ENCODE data around the gene LRRC71.

Gene LRRC71

DNA sequence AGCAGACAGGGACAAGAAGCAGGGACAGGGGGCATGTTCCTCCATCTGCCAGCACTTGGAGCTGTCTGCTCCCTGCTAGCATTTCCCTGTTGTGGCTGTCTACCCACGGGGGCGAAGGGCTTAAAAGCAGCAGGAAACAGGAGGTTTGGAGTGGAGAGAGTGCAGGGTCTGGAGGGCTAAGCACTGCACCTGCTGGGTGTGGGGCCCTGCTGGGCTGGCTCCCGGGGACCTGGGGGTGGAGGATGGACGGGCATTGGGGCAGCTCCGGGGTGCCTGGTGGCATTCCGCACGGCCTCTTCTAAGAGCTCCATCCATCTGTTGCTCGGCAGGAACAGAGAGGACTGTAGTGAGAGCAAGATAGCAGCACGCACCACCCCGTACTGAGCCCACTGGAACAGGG, 21.2 kb downstream of the LRRC71 start:
- Mint-ChIP-seq H3K27ac (no peak overlapping the region), H3K27me3 (no peaks in the 10 kb centered on the region), H3K4me1 (no peaks in the 10 kb centered on the region), H3K36me3 (peaks cover 6% of the 10 kb centered on the region), H3K4me3 (no peak overlapping the region), H3K9me3 (no peaks in the 10 kb centered on the region)

- Mint-ChIP-seq H3K27me3 (no peaks in the 10 kb centered on the region), H3K9me3 (no peaks in the 10 kb centered on the region), H3K27ac (no peak overlapping the region), H3K4me3 (no peak overlapping the region), H3K4me1 (no peaks in the 10 kb centered on the region), H3K36me3 (peaks cover 6% of the 10 kb centered on the region)
Observed at GRCh38 chr1:156942176-156942575, 21.7 kb downstream of the LRRC71 start.

- H3K4me1 Mint-ChIP-seq, result no peaks in the 10 kb centered on the region
- H3K27me3 Mint-ChIP-seq, result no peaks in the 10 kb centered on the region
- no peak overlapping the region for H3K27ac Mint-ChIP-seq
- H3K9me3 Mint-ChIP-seq, result no peaks in the 10 kb centered on the region
- peaks cover 6% of the 10 kb centered on the region for H3K36me3 Mint-ChIP-seq
- no peak overlapping the region for H3K4me3 Mint-ChIP-seq
Observed at GRCh38 chr1:156942576-156942975, 22.1 kb downstream of the LRRC71 start.

DNA sequence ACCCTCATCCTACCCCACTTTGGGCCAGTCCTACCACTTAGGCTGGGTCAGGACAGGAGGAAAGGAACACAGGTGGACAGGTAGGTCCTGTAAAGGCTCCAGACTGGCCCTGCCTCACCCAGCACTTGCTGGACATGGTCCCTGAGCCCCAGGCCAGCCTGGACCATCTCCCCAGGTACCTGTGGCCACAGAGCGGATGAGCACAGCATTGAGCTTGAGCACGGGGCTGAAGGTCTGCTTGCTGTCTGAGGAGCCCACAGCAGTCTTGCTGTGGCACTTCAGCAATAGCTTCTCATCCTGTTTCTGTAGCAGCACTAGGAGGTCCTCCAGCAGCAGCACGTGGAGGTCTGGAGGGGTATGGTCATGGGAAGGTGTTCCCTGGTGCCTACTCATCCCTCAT, 23.3 kb downstream of the LRRC71 start:
- no peak overlapping the region for H3K4me3 Mint-ChIP-seq
- H3K4me1 Mint-ChIP-seq, result no peaks in the 10 kb centered on the region
- H3K9me3 Mint-ChIP-seq, result no peaks in the 10 kb centered on the region
- no peaks in the 10 kb centered on the region for H3K27me3 Mint-ChIP-seq
- no peak overlapping the region for H3K27ac Mint-ChIP-seq
- H3K36me3 Mint-ChIP-seq, result peaks cover 6% of the 10 kb centered on the region

DNA sequence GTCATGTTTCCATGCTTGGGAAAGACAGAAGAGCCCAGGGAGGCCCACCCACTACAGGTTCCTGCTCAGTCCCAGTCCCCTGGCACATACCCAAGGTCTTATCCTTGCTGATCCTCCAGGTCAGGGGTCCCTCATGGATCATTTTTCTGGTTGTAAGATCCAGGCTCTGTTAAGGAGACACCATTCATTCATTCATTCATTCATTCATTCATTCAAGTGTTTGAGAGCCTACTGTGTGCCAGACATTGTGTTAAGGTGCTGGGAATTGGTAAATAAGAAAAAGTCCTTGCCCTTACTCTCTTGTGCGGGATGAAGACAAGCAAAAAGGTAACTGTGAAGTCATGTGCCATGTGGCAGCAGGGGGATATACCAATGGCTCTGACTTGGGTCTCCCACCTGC, 23.8 kb downstream of the LRRC71 start:
- Mint-ChIP-seq H3K4me3 (no peak overlapping the region), H3K9me3 (no peaks in the 10 kb centered on the region), H3K27me3 (no peaks in the 10 kb centered on the region), H3K36me3 (peaks cover 4% of the 10 kb centered on the region), H3K27ac (no peak overlapping the region), H3K4me1 (no peaks in the 10 kb centered on the region)

- Mint-ChIP-seq H3K27ac (no peak overlapping the region), H3K27me3 (no peaks in the 10 kb centered on the region), H3K4me1 (no peaks in the 10 kb centered on the region), H3K4me3 (no peak overlapping the region), H3K36me3 (peaks cover 4% of the 10 kb centered on the region), H3K9me3 (no peaks in the 10 kb centered on the region)
Observed at GRCh38 chr1:156944848-156945247, 24.4 kb downstream of the LRRC71 start.

- H3K9me3 Mint-ChIP-seq, result no peaks in the 10 kb centered on the region
- no peak overlapping the region for H3K4me3 Mint-ChIP-seq
- H3K4me1 Mint-ChIP-seq, result no peaks in the 10 kb centered on the region
- H3K36me3 Mint-ChIP-seq, result peaks cover 5% of the 10 kb centered on the region
- H3K27me3 Mint-ChIP-seq, result no peaks in the 10 kb centered on the region
- H3K27ac Mint-ChIP-seq, result no peak overlapping the region
Observed at GRCh38 chr1:156945881-156946661, 25.6 kb downstream of the LRRC71 start.

GRCh38 chr1:156947127-156947526, 26.7 kb downstream of the LRRC71 start:
- no peak overlapping the region for H3K4me3 Mint-ChIP-seq
- no peaks in the 10 kb centered on the region for H3K27me3 Mint-ChIP-seq
- no peaks in the 10 kb centered on the region for H3K4me1 Mint-ChIP-seq
- no peaks in the 10 kb centered on the region for H3K9me3 Mint-ChIP-seq
- no peak overlapping the region for H3K27ac Mint-ChIP-seq
- peaks cover 10% of the 10 kb centered on the region for H3K36me3 Mint-ChIP-seq

DNA sequence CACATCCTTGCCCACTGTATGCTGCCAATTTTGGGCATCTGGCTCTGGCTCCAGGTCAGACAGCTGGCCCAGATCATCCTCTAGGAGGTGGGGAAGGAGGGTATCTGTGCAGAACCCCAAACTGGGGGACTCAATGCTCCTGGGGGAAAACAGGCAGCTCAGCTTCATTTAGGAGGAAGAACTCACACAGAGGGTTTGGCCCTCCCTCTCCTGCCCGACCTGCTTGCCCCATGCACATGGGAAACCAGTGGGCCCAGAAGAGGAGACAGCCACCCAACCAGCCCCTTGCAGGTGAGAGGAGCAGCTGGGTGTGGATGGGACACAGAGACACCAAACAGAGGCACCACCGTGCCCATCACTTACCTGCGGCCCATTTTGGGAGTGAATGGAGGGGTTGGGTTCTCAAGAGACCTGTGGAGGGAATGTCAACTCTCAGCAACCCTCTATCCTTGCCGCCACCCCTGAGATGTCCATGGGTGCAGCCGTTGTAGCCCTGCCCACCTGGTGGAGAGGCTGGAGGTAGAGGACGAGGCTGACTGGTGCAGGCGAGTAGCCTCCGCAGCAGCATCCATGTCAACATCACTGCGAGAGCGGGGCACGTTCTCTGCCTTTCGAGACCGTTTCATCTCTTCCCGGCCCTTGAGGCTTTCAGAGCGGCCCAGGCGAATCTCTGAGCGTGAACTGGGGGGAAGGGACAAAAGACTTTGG, 27.5 kb downstream of the LRRC71 start:
- no peak overlapping the region for H3K27ac Mint-ChIP-seq

GRCh38 chr1:156948708-156949107, 28.3 kb downstream of the LRRC71 start:
- no peak overlapping the region for H3K27ac Mint-ChIP-seq
- H3K9me3 Mint-ChIP-seq, result no peaks in the 10 kb centered on the region
- H3K4me1 Mint-ChIP-seq, result no peaks in the 10 kb centered on the region
- H3K36me3 Mint-ChIP-seq, result peaks cover 12% of the 10 kb centered on the region
- H3K27me3 Mint-ChIP-seq, result no peaks in the 10 kb centered on the region
- no peak overlapping the region for H3K4me3 Mint-ChIP-seq

More for the DNA sequence above, 27.5 kb downstream of the LRRC71 start:
- Mint-ChIP-seq H3K27me3 (no peaks in the 10 kb centered on the region), H3K4me3 (no peak overlapping the region), H3K9me3 (no peaks in the 10 kb centered on the region), H3K36me3 (peaks cover 12% of the 10 kb centered on the region), H3K4me1 (no peaks in the 10 kb centered on the region)

GRCh38 chr1:156949127-156949526, 28.7 kb downstream of the LRRC71 start:
- no peak overlapping the region for H3K4me3 Mint-ChIP-seq
- peaks cover 12% of the 10 kb centered on the region for H3K36me3 Mint-ChIP-seq
- no peak overlapping the region for H3K27ac Mint-ChIP-seq
- no peaks in the 10 kb centered on the region for H3K4me1 Mint-ChIP-seq
- no peaks in the 10 kb centered on the region for H3K27me3 Mint-ChIP-seq
- no peaks in the 10 kb centered on the region for H3K9me3 Mint-ChIP-seq

GRCh38 chr1:156951371-156951770, 30.9 kb downstream of the LRRC71 start:
- Mint-ChIP-seq H3K36me3 (peaks cover 11% of the 10 kb centered on the region), H3K27ac (no peak overlapping the region), H3K4me1 (no peaks in the 10 kb centered on the region), H3K4me3 (no peak overlapping the region), H3K9me3 (no peaks in the 10 kb centered on the region), H3K27me3 (no peaks in the 10 kb centered on the region)

DNA sequence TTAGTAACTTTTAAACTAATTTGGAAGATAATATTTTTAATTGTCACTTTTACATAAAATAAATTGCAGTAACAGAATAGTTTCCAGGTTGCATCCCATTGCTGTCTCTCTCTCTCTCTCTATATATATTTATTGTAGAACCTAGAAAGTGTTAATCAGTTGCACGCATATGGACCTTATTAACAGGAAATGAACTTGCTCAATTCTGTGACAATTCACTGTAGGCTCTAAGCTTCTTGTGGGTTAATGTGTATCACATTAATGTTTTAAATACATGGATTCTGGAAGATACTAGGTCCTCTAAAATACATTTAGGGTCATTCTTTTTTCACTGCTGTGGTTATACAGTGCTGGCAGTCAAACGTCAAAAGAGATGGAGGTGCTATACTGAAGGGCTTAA, 33.1 kb downstream of the LRRC71 start:
- Mint-ChIP-seq H3K4me3 (no peak overlapping the region), H3K9me3 (no peaks in the 10 kb centered on the region), H3K27me3 (no peaks in the 10 kb centered on the region), H3K4me1 (peaks cover 6% of the 10 kb centered on the region), H3K36me3 (peaks cover 13% of the 10 kb centered on the region), H3K27ac (no peak overlapping the region)

GRCh38 chr1:156956333-156956732, 35.9 kb downstream of the LRRC71 start:
- H3K27me3 Mint-ChIP-seq, result no peaks in the 10 kb centered on the region
- peaks cover 16% of the 10 kb centered on the region for H3K36me3 Mint-ChIP-seq
- H3K4me3 Mint-ChIP-seq, result no peak overlapping the region
- no peaks in the 10 kb centered on the region for H3K9me3 Mint-ChIP-seq
- peaks cover 26% of the 10 kb centered on the region for H3K4me1 Mint-ChIP-seq
- no peak overlapping the region for H3K27ac Mint-ChIP-seq

DNA sequence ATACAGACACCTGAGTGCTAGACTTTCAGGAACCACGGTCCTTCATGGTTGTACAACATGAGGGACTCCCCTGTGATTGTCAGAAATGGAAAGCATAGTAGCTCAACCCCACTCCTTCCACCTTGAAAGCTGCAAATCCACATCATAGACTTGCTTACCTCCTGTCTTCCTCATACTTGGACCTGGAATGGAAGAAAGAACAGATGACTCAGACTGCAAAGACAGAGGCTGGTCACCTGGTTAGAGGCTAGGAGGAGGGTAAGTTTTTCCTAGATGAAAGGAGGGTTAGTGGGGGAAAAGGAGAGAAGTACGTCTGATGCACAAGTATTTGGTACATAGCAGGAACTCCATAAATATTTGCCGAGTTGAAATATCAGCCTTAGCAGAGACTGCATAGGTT, 37.2 kb downstream of the LRRC71 start:
- peaks cover 38% of the 10 kb centered on the region for H3K4me1 Mint-ChIP-seq
- H3K36me3 Mint-ChIP-seq, result peaks cover 14% of the 10 kb centered on the region
- no peaks in the 10 kb centered on the region for H3K9me3 Mint-ChIP-seq
- no peak overlapping the region for H3K4me3 Mint-ChIP-seq
- no peak overlapping the region for H3K27ac Mint-ChIP-seq
- H3K27me3 Mint-ChIP-seq, result no peaks in the 10 kb centered on the region

- Mint-ChIP-seq H3K4me3 (no peak overlapping the region), H3K9me3 (no peaks in the 10 kb centered on the region), H3K27me3 (no peaks in the 10 kb centered on the region), H3K36me3 (peaks cover 14% of the 10 kb centered on the region), H3K27ac (peak overlapping the region; percentile 17), H3K4me1 (peaks cover 43% of the 10 kb centered on the region)
Observed at GRCh38 chr1:156958247-156958714, 37.8 kb downstream of the LRRC71 start.
